HG03025 (cell line): ENCODE measurements around the gene ERICH2.

Source experiments
- ATAC-seq: cut with Tn5 transposase; IDR thresholded peaks from one replicate; pipeline ENCODE4 v1.9.1; 2021; ENCODE audit warnings: mild to moderate bottlenecking, moderate library complexity; ENCODE audit not compliant: unreplicated experiment, low FRiP score

Gene ERICH2

GRCh38 chr2:170830166-170830565 is 60.0 kb downstream of the ERICH2 start:
- no peak for ATAC-seq

DNA sequence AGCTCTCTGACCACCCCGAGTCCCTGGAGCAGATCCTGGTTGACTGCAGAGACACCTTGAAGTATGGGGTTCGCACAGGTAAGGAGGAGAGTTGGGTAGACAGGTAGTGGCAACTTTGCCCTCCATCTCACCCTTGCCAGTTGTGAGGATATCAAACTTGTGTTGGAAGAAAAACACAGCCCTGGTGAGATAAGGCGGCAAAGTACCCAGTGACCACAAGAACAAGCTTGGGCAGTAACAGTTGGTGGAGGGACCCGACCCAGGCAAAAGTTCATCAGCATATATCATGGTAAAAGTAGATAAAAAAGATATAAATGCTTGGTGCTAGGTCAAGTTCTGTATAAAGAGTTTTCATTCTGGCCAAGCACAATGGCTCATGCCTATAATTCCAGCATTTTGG is 60.9 kb downstream of the ERICH2 start:
- no peak for ATAC-seq

GRCh38 chr2:170836027-170836426 is 65.8 kb downstream of the ERICH2 start:
- no peak for ATAC-seq

DNA sequence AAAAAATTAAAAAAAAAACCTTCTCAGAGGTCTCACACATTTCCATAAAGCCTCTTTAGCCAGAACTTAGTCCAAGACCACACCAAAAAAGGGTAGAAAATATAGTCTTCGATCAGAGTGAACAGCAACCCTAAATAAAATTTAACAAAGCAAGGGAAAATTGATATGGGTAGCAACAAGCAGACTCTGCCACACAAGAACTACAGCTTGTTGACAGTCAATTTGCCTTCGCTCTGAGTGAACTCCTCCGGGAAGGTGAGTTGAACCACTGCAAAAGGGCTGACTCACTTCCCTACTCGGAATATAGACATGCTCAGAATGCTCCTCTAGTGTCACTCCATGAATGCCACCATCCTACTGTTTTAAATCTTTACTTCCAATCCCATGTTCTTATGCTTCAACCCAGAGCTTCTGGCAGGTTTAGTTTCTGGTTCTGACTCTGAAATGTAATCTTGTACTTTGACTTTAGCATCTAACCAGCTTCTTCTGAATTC is 70.6 kb downstream of the ERICH2 start:
- ATAC-seq, result no peak

GRCh38 chr2:170842785-170843184 is 72.6 kb downstream of the ERICH2 start:
- no peak for ATAC-seq

- no peak for ATAC-seq
Measured at GRCh38 chr2:170843656-170844055, 73.5 kb downstream of the ERICH2 start.

GRCh38 chr2:170845343-170845742 is 75.2 kb downstream of the ERICH2 start:
- no peak for ATAC-seq

DNA sequence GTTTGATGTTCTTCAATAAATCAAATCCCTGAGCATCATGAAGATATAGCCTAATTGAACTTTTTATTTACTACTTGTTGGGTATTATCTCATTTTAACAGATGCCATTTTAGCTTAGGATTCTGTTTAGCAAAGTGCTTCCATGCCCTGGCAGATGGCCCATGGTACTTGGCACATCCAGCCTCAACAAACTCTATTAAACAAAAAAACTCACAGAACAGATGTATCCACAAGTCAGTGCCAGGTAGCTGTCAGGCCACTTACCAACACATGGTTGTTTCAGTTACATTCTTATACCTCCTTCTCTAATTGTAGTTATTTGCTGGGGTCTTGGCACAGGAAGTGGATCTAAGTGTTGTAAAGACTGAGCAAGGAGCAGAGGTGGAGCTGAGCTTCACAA is 76.1 kb downstream of the ERICH2 start:
- ATAC-seq, result no peak

GRCh38 chr2:170847716-170848115 is 77.5 kb downstream of the ERICH2 start:
- no peak for ATAC-seq
